Activated T-helper 2 cell treated with anti-CD3 and anti-CD28 coated beads, Interferon-gamma antibody, Interleukin-2, Interleukin-4, amounts not matched to agents 10 μg/mL and 5 μg/mL and 100 μg/mL, durations not matched to agents 14 hours and 24 hours and 36 hours (primary cell): Measurements from ENCODE around the gene VCAM1. TPM values are rescaled to one million over a fixed set of nuclear protein-coding genes. Genes with fewer than 3 reads are reported as not detected.
"Not testable (repeated sequence)": the region's sequence is repeated elsewhere in the genome, so short reads cannot be mapped to it uniquely, and the experiment has no call there.

Experiments used
- DNase-seq: peaks from one replicate; pipeline ENCODE4 v3.0.0; 2021; ENCODE audit warnings: low spot score
- H3K27ac Mint-ChIP-seq: one replicate; pipeline ENCODE4 v1.8.0; 2021; ENCODE audit warnings: mixed read lengths
- H3K27me3 Mint-ChIP-seq: one replicate; pipeline ENCODE4 v1.8.0; 2021; ENCODE audit warnings: low read depth, mixed read lengths
- H3K36me3 Mint-ChIP-seq: one replicate; pipeline ENCODE4 v1.8.0; 2021; ENCODE audit warnings: low read depth, mixed read lengths
- H3K4me1 Mint-ChIP-seq: one replicate; pipeline ENCODE4 v1.8.0; 2021; ENCODE audit warnings: low read depth, mixed read lengths
- H3K4me3 Mint-ChIP-seq: one replicate; pipeline ENCODE4 v1.8.0; 2021; ENCODE audit warnings: low read depth, mild to moderate bottlenecking, moderate library complexity, mixed read lengths
- H3K9me3 Mint-ChIP-seq: one replicate; pipeline ENCODE4 v1.8.0; 2021; ENCODE audit warnings: mixed read lengths
- intact Hi-C: fragments of 100-400 bp; cut with micrococcal nuclease; formaldehyde crosslinking; loops from one replicate; pipeline ENCODE4 v1.15.1; 2023
- total RNA-seq: library from RNA; stranded (reverse); gene quantifications from 2 replicates; pipeline ENCODE4 v1.2.3, GENCODE V29; 2022

VCAM1 gene
- total RNA-seq, 1 donor from 2014 or later: not detected

- no peaks in the 10 kb centered on the region for H3K36me3 Mint-ChIP-seq
- no peak overlapping the region for H3K27ac Mint-ChIP-seq
- peaks cover 8% of the 10 kb centered on the region for H3K27me3 Mint-ChIP-seq
- no peak overlapping the region for H3K4me3 Mint-ChIP-seq
- no peak for DNase-seq
- no peaks in the 10 kb centered on the region for H3K9me3 Mint-ChIP-seq
- no peaks in the 10 kb centered on the region for H3K4me1 Mint-ChIP-seq
- intact Hi-C loops: no loop called here
Measured at GRCh38 chr1:100767176-100767890, 47.8 kb downstream of the VCAM1 start.

GRCh38 chr1:100769323-100769722, 49.8 kb downstream of the VCAM1 start:
- DNase-seq: no peak
- no peak overlapping the region for H3K4me3 Mint-ChIP-seq
- no peak overlapping the region for H3K27ac Mint-ChIP-seq
- no peaks in the 10 kb centered on the region for H3K9me3 Mint-ChIP-seq
- H3K36me3 Mint-ChIP-seq: no peaks in the 10 kb centered on the region
- no peaks in the 10 kb centered on the region for H3K4me1 Mint-ChIP-seq
- peaks cover 13% of the 10 kb centered on the region for H3K27me3 Mint-ChIP-seq
- intact Hi-C loops: no loop called here

- Mint-ChIP-seq H3K27me3 (peaks cover 13% of the 10 kb centered on the region), H3K9me3 (no peaks in the 10 kb centered on the region), H3K4me1 (no peaks in the 10 kb centered on the region), H3K36me3 (no peaks in the 10 kb centered on the region), H3K4me3 (no peak overlapping the region), H3K27ac (no peak overlapping the region)
- DNase-seq: no peak
- intact Hi-C loops: no loop called here
Measured at GRCh38 chr1:100769906-100770646, 50.5 kb downstream of the VCAM1 start.

DNA sequence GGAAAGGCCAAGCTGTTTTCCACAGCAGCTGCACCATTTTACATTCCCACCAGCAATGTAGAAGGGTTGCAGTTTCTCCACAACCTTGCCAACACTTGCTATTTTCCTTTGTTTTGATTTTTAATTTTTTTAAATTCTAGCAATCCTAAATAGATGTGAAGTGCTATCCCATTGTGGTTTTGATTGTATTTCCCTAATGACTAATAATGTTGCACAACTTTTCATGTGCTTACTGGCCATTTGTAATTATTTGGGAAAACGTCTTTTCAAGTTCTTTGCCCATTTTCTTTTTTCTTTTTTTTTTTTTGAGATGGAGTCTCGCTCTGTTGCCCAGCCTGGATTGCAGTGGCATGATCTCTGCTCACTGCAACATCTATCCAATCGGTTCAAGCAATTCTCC, 53.9 kb downstream of the VCAM1 start:
- intact Hi-C loops: no loop called here
- H3K27me3 Mint-ChIP-seq: peaks cover 10% of the 10 kb centered on the region
- H3K27ac Mint-ChIP-seq: no peak overlapping the region
- H3K9me3 Mint-ChIP-seq: no peaks in the 10 kb centered on the region
- H3K36me3 Mint-ChIP-seq: no peaks in the 10 kb centered on the region
- no peaks in the 10 kb centered on the region for H3K4me1 Mint-ChIP-seq
- H3K4me3 Mint-ChIP-seq: no peak overlapping the region
- DNase-seq: no peak

GRCh38 chr1:100774370-100774769, 54.8 kb downstream of the VCAM1 start:
- H3K27me3 Mint-ChIP-seq: peaks cover 10% of the 10 kb centered on the region
- DNase-seq: no peak
- H3K9me3 Mint-ChIP-seq: no peaks in the 10 kb centered on the region
- H3K4me1 Mint-ChIP-seq: no peaks in the 10 kb centered on the region
- intact Hi-C loops: no loop called here
- no peaks in the 10 kb centered on the region for H3K36me3 Mint-ChIP-seq
- no peak overlapping the region for H3K4me3 Mint-ChIP-seq
- H3K27ac Mint-ChIP-seq: no peak overlapping the region

DNA sequence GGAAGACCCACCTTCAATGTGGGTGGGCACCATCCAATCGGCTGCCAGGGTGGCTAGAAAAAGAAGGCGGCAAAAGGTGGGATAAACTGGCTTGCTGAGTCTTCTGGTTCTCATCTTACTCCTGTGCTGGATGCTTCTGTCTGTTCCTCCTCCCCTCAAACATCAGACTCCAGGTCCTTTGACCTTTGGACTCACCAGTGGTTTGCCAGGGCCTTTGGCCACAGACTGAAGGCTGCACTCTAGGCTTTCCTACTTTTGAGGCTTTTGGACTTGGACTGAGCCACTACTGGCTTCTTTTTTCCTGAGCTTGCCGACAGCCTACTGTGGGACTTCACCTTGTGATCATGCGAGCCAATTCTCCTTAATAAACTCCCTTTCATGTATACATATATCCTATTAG, 55.9 kb downstream of the VCAM1 start:
- H3K36me3 Mint-ChIP-seq: no peaks in the 10 kb centered on the region
- no peaks in the 10 kb centered on the region for H3K9me3 Mint-ChIP-seq
- intact Hi-C loops: no loop called here
- no peak for DNase-seq
- no peak overlapping the region for H3K27ac Mint-ChIP-seq
- peaks cover 8% of the 10 kb centered on the region for H3K27me3 Mint-ChIP-seq
- H3K4me3 Mint-ChIP-seq: no peak overlapping the region
- no peaks in the 10 kb centered on the region for H3K4me1 Mint-ChIP-seq

DNA sequence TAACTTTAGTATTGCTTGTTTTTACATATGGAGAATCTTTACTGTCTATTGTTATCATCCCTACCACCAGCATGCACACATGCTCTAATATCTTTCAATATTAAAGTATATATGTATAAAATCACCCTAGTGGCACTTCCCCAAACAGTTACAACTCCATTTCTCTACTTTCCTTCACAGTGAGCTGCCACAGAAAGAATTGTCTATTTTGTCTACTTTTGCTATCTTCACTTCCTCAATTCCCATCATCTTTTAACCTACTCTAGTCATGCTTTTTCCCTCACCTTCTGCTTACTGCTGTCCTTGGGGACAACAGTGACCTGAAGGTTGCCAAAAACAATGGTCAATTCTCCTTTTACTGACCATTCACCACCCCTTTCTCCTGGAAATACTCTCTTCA, 59.2 kb downstream of the VCAM1 start:
- no peak for DNase-seq
- Mint-ChIP-seq H3K9me3 (peaks cover 4% of the 10 kb centered on the region), H3K27me3 (no peaks in the 10 kb centered on the region), H3K27ac (no peak overlapping the region), H3K4me3 (no peak overlapping the region), H3K4me1 (no peaks in the 10 kb centered on the region), H3K36me3 (no peaks in the 10 kb centered on the region)
- intact Hi-C loops: no loop called here

DNA sequence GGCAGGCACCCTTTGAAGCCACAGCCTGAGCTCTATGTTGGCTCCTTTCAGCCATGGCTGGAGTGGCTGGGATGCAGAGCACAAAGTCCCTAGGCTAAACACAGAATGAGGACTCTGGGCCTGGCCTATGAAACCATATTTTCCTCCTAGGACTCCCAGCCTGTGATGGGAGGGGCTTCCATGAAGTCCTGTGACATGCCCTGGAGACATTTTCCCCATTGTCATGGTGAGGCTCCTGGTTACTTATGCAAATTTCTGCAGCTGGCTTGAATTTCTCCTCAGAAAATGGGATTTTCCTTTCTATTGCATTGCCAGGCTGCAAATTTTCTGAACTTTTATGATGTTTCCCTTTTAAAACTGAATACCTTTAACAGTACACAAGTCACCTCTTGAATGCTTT, 61.3 kb downstream of the VCAM1 start:
- Mint-ChIP-seq H3K9me3 (peaks cover 4% of the 10 kb centered on the region), H3K27me3 (peaks cover 7% of the 10 kb centered on the region), H3K36me3 (no peaks in the 10 kb centered on the region), H3K4me3 (no peak overlapping the region), H3K27ac (no peak overlapping the region), H3K4me1 (no peaks in the 10 kb centered on the region)
- DNase-seq: no peak
- intact Hi-C loops: no loop called here

- intact Hi-C loops, DNase-seq, H3K4me3 Mint-ChIP-seq, H3K4me1 Mint-ChIP-seq, H3K27ac Mint-ChIP-seq, H3K36me3 Mint-ChIP-seq, H3K9me3 Mint-ChIP-seq: not testable (repeated sequence)
- H3K27me3 Mint-ChIP-seq: peaks cover 11% of the 10 kb centered on the region
Measured at GRCh38 chr1:100781728-100782127, 62.2 kb downstream of the VCAM1 start.

GRCh38 chr1:100782473-100783039, 63.0 kb downstream of the VCAM1 start:
- Mint-ChIP-seq H3K27ac (no peak overlapping the region), H3K9me3 (peaks cover 4% of the 10 kb centered on the region), H3K4me1 (no peaks in the 10 kb centered on the region), H3K4me3 (no peak overlapping the region), H3K27me3 (peaks cover 12% of the 10 kb centered on the region), H3K36me3 (no peaks in the 10 kb centered on the region)
- intact Hi-C loops: no loop called here
- DNase-seq: no peak

- H3K36me3 Mint-ChIP-seq: no peaks in the 10 kb centered on the region
- peaks cover 18% of the 10 kb centered on the region for H3K27me3 Mint-ChIP-seq
- no peak for DNase-seq
- intact Hi-C loops: no loop called here
- H3K9me3 Mint-ChIP-seq: peaks cover 4% of the 10 kb centered on the region
- no peak overlapping the region for H3K4me3 Mint-ChIP-seq
- H3K4me1 Mint-ChIP-seq: no peaks in the 10 kb centered on the region
- H3K27ac Mint-ChIP-seq: no peak overlapping the region
Measured at GRCh38 chr1:100785470-100786052, 66.0 kb downstream of the VCAM1 start.

DNA sequence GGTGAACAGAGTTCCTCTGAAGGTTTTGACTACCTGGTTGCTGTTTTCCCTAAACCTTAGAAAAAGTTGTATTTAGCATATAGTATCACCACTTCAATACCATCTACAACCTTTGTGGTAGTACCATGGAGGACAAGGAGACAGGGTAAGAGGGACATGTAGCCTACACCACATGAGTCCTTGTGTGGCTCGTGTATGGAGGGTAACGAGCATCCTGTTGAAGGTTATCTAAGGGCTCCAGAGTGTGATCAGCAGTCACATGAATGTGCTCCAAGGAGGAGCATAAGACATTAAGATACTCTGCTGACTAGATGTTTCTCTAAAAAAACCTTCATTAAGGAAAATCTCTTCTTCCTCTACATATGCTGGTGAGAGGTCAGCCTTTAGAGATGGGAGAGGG, 67.3 kb downstream of the VCAM1 start:
- H3K4me3 Mint-ChIP-seq: no peak overlapping the region
- H3K4me1 Mint-ChIP-seq: no peaks in the 10 kb centered on the region
- intact Hi-C loops: no loop called here
- no peak overlapping the region for H3K27ac Mint-ChIP-seq
- no peak for DNase-seq
- H3K27me3 Mint-ChIP-seq: peaks cover 18% of the 10 kb centered on the region
- H3K9me3 Mint-ChIP-seq: peaks cover 3% of the 10 kb centered on the region
- no peaks in the 10 kb centered on the region for H3K36me3 Mint-ChIP-seq
